Tibial nerve (tissue), 4 donors: ENCODE measurements around the gene PTPRD. TPM values are rescaled to one million over a fixed set of nuclear protein-coding genes. Genes with fewer than 3 reads are reported as not detected.

Source experiments
- DNase-seq, 2 donors: peaks; one replicate each; pipeline ENCODE4 v3.0.0-alpha.2; 2019; ENCODE audit warnings: low spot score in 2 of 2
- H3K27ac ChIP-seq, 4 donors: fragments of 200-600 bp; sonication (generic) in 3 of 4; one replicate each; pipeline ENCODE4 v1.5.1; 2017 to 2019; ENCODE audit warnings: mild to moderate bottlenecking in 1 of 4
- H3K27me3 ChIP-seq, 2 donors: fragments of 200-600 bp; sonication (generic) in 1 of 2; one replicate each; pipeline versions ENCODE4 v1.5.1 to v1.6.0; 2017 to 2019
- H3K36me3 ChIP-seq, 3 donors: fragments of 200-600 bp; sonication (generic); one replicate each; pipeline ENCODE4 v1.5.1; 2018 to 2019
- H3K4me1 ChIP-seq, 4 donors: fragments of 200-600 bp; sonication (generic) in 3 of 4; one replicate each; pipeline ENCODE4 v1.5.1; 2017 to 2019
- H3K4me3 ChIP-seq, 4 donors: fragments of 200-600 bp; sonication (generic) in 3 of 4; one replicate each; pipeline ENCODE4 v1.5.1; 2017 to 2019; ENCODE audit warnings: mild to moderate bottlenecking in 1 of 4, moderate library complexity in 1 of 4
- H3K9me3 ChIP-seq, 4 donors: fragments of 200-600 bp; sonication (generic) in 3 of 4; one replicate each; pipeline ENCODE4 v1.5.1; 2017 to 2019
- CTCF ChIP-seq, 5 experiments: fragments of 200-600 bp in 3 of 5; fragments of 450-650 bp in 2 of 5; sonication (generic) in 3 of 5; IDR thresholded peaks; one replicate each; pipeline ENCODE4 v1.5.1; 2016 to 2019; ENCODE audit warnings: antibody characterized with exemption in 5 of 5, mild to moderate bottlenecking in 3 of 5, moderate library complexity in 2 of 5
- EP300 ChIP-seq, 2 donors: sonication (generic); formaldehyde crosslinking; IDR thresholded peaks; one replicate each; pipeline ENCODE4 v1.6.1; 2017; ENCODE audit warnings: antibody characterized with exemption in 2 of 2, mild to moderate bottlenecking in 1 of 2
- POLR2A ChIP-seq, 2 donors: fragments of 450-650 bp; IDR thresholded peaks; one replicate each; pipeline ENCODE4 v1.6.1; 2017; ENCODE audit warnings: antibody characterized with exemption in 2 of 2, mild to moderate bottlenecking in 2 of 2, moderate library complexity in 2 of 2
- WGBS, 2 donors: methylation state at CpG; one replicate each; pipeline ENCODE4 v1.1.5; 2018; 5-methylcytosine and 5-hydroxymethylcytosine counted together
- total RNA-seq, 4 donors: library from RNA; depleted of rRNA; stranded (reverse); fragments of >200 nt; gene quantifications; one replicate each; pipeline ENCODE4 v1.1.0, GENCODE V29; 2016

The PTPRD gene
- total RNA-seq, 4 donors from 2014 or later: 1.7 to 13.2 (median 5.1) TPM

- Histone ChIP-seq H3K9me3 (no peaks in the 10 kb centered on the region), H3K4me1 (peaks cover 0 to 32% (median 2%) of the 10 kb centered on the region in 4 donors), H3K4me3 (no peak overlapping the region), H3K36me3 (no peaks in the 10 kb centered on the region), H3K27me3 (no peaks in the 10 kb centered on the region), H3K27ac (no peak overlapping the region)
- WGBS, 2 donors: 88 to 89% methylated on average over 3 of the region's 3 CpGs
- TF ChIP-seq POLR2A (IDR thresholded peaks at IDR 0.05) (no peak), CTCF (IDR thresholded peaks at IDR 0.05) (no peak)
- DNase-seq: no peak
Observed at GRCh38 chr9:9750719-9751118, 862.1 kb downstream of the PTPRD start.

GRCh38 chr9:9749591-9749990 is 863.2 kb downstream of the PTPRD start:
- no peak for DNase-seq
- no peak overlapping the region for H3K4me3 ChIP-seq
- no peaks in the 10 kb centered on the region for H3K36me3 ChIP-seq
- 89 to 98% methylated on average over 1 of the region's 1 CpG for WGBS, 2 donors
- H3K27ac ChIP-seq: no peak overlapping the region
- no peak for TF ChIP-seq EP300 (IDR thresholded peaks at IDR 0.05)
- no peak for TF ChIP-seq POLR2A (IDR thresholded peaks at IDR 0.05)
- TF ChIP-seq CTCF (IDR thresholded peaks at IDR 0.05): no peak
- no peaks in the 10 kb centered on the region for H3K9me3 ChIP-seq
- H3K27me3 ChIP-seq: no peaks in the 10 kb centered on the region
- H3K4me1 ChIP-seq: peaks cover 0 to 36% (median 2%) of the 10 kb centered on the region in 4 donors

- H3K36me3 ChIP-seq: no peaks in the 10 kb centered on the region
- DNase-seq: no peak
- no peaks in the 10 kb centered on the region for H3K9me3 ChIP-seq
- no peak overlapping the region for H3K4me3 ChIP-seq
- TF ChIP-seq EP300 (IDR thresholded peaks at IDR 0.05) (no peak), CTCF (IDR thresholded peaks at IDR 0.05) (no peak), POLR2A (IDR thresholded peaks at IDR 0.05) (no peak)
- H3K4me1 ChIP-seq: peaks cover 0 to 19% (median 0%) of the 10 kb centered on the region in 4 donors
- no peak overlapping the region for H3K27ac ChIP-seq
- 86 to 90% methylated on average over 4 of the region's 4 CpGs for WGBS, 2 donors
- H3K27me3 ChIP-seq: no peaks in the 10 kb centered on the region
Observed at GRCh38 chr9:9747787-9748186, 865.0 kb downstream of the PTPRD start.

GRCh38 chr9:9746826-9747225 is 866.0 kb downstream of the PTPRD start:
- TF ChIP-seq EP300 (IDR thresholded peaks at IDR 0.05): no peak
- no peak for TF ChIP-seq CTCF (IDR thresholded peaks at IDR 0.05)
- no peak for TF ChIP-seq POLR2A (IDR thresholded peaks at IDR 0.05)
- 62 to 63% methylated on average over 1 of the region's 1 CpG for WGBS, 2 donors
- H3K27ac ChIP-seq: no peak overlapping the region
- peaks cover 0 to 14% (median 0%) of the 10 kb centered on the region in 4 donors for H3K4me1 ChIP-seq
- DNase-seq: no peak
- no peak overlapping the region for H3K4me3 ChIP-seq
- H3K27me3 ChIP-seq: no peaks in the 10 kb centered on the region
- H3K36me3 ChIP-seq: no peaks in the 10 kb centered on the region
- H3K9me3 ChIP-seq: no peaks in the 10 kb centered on the region

GRCh38 chr9:9743822-9744221 is 869.0 kb downstream of the PTPRD start:
- no peak for TF ChIP-seq EP300 (IDR thresholded peaks at IDR 0.05)
- TF ChIP-seq POLR2A (IDR thresholded peaks at IDR 0.05): no peak
- TF ChIP-seq CTCF (IDR thresholded peaks at IDR 0.05): no peak
- Histone ChIP-seq H3K36me3 (no peaks in the 10 kb centered on the region), H3K4me3 (no peak overlapping the region), H3K27ac (no peak overlapping the region), H3K9me3 (no peaks in the 10 kb centered on the region), H3K4me1 (peaks cover 0 to 11% (median 0%) of the 10 kb centered on the region in 4 donors), H3K27me3 (no peaks in the 10 kb centered on the region)
- no peak for DNase-seq
- 68 to 85% methylated on average over 7 of the region's 7 CpGs for WGBS, 2 donors
